Measurements from ENCODE around the gene PLCZ1.
"Not testable (repeated sequence)": the region's sequence is repeated elsewhere in the genome, so short reads cannot be mapped to it uniquely, and the experiment has no call there.

PLCZ1 gene

GRCh38 chr12:18737819-18738218 is at the start of gene PLCZ1, which contains the start of gene CAPZA3:
TSS of gene PLCZ1 (minus strand) at chr12:18738012. CDS start at chr12:18737371, 641 bp downstream.
TSS of gene CAPZA3 (plus strand) at chr12:18738119. CDS start at chr12:18738269, 150 bp downstream.
- H3K36me3 ChIP-seq (ENCODE audit: insufficient read depth, insufficient read length, low read length): no peaks in the 10 kb centered on the region
- H3K9me3 ChIP-seq (ENCODE audit: insufficient read depth, low read length): peaks cover 21% of the 10 kb centered on the region
- no peaks in the 10 kb centered on the region for H3K27me3 ChIP-seq (ENCODE audit: insufficient read depth, insufficient read length)
- TF ChIP-seq SUZ12 (IDR thresholded peaks at IDR 0.05; ENCODE audit: extremely low read depth, insufficient read depth, insufficient read length) (no peak), YY1 (IDR thresholded peaks at IDR 0.05; ENCODE audit: insufficient read depth, insufficient read length) (no peak)
- H3K4me3 ChIP-seq (ENCODE audit: insufficient read length, low read depth): no peak within 1 kb of the TSS
- no peak for DNase-seq (ENCODE audit: low read depth, low spot score)
- H3K9ac ChIP-seq (ENCODE audit: insufficient read length, low read depth): no peak within 1 kb of the TSS
- no peaks in the 10 kb centered on the region for H3K4me1 ChIP-seq (ENCODE audit: insufficient read depth, insufficient read length)

DNA sequence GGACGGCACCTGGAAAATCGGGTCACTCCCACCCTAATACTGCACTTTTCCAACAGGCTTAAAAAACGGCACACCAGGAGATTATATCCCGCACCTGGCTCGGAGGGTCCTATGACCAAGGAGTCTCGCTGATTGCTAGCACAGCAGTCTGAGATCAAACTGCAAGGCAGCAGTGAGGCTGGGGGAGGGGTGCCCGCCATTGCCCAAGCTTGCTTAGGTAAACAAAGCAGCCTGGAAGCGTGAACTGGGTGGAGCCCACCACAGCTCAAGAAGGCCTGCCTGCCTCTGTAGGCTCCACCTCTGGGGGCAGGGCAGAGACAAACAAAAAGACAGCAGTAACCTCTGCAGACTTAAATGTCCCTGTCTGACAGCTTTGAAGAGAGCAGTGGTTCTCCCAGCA is 47.7 kb upstream of the PLCZ1 start:
- not testable (repeated sequence) for H3K27me3 ChIP-seq (ENCODE audit: insufficient read depth, insufficient read length)

GRCh38 chr12:18782827-18783226 is 45.0 kb upstream of the PLCZ1 start:
- H3K9ac ChIP-seq (ENCODE audit: insufficient read length, low read depth): no peak overlapping the region
- H3K4me3 ChIP-seq (ENCODE audit: insufficient read length, low read depth): no peak overlapping the region
- TF ChIP-seq ZNF274 (IDR thresholded peaks at IDR 0.05; ENCODE audit: low read depth, low read length): no peak
- no peak for TF ChIP-seq YY1 (IDR thresholded peaks at IDR 0.05; ENCODE audit: insufficient read depth, insufficient read length)
- TF ChIP-seq SUZ12 (IDR thresholded peaks at IDR 0.05; ENCODE audit: extremely low read depth, insufficient read depth, insufficient read length): no peak
- no peaks in the 10 kb centered on the region for H3K4me1 ChIP-seq (ENCODE audit: insufficient read depth, insufficient read length)
- peaks cover 21% of the 10 kb centered on the region for H3K9me3 ChIP-seq (ENCODE audit: insufficient read depth, low read length)
- no peak for DNase-seq (ENCODE audit: low read depth, low spot score)
- no peaks in the 10 kb centered on the region for H3K36me3 ChIP-seq (ENCODE audit: insufficient read depth, insufficient read length, low read length)
- H3K27me3 ChIP-seq (ENCODE audit: insufficient read depth, insufficient read length): no peaks in the 10 kb centered on the region

More for the DNA sequence above, 47.7 kb upstream of the PLCZ1 start:
- H3K9ac ChIP-seq (ENCODE audit: insufficient read length, low read depth); H3K4me1 ChIP-seq (ENCODE audit: insufficient read depth, insufficient read length); H3K36me3 ChIP-seq (ENCODE audit: insufficient read depth, insufficient read length, low read length); DNase-seq (ENCODE audit: low read depth, low spot score); H3K4me3 ChIP-seq (ENCODE audit: insufficient read length, low read depth): not testable (repeated sequence)
- peaks cover 21% of the 10 kb centered on the region for H3K9me3 ChIP-seq (ENCODE audit: insufficient read depth, low read length)

DNA sequence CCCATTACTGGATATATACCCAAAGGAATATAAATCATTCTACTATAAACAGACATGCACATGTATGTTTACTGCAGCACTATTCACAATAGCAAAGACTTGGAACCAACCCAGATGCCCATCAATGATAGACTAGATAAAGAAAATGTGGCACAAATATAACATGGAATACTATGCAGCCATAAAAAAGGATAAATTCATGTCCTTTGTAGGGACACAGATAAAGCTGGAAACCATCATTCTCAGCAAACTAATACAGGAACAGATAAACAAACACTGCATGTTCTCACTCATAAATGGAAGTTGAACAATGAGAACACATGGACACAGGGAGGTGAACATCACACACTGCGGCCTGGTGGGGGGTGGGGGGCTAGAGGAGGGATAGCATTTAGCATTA is 28.7 kb upstream of the PLCZ1 start:
- H3K9ac ChIP-seq (ENCODE audit: insufficient read length, low read depth); H3K36me3 ChIP-seq (ENCODE audit: insufficient read depth, insufficient read length, low read length); H3K4me1 ChIP-seq (ENCODE audit: insufficient read depth, insufficient read length); H3K4me3 ChIP-seq (ENCODE audit: insufficient read length, low read depth); H3K9me3 ChIP-seq (ENCODE audit: insufficient read depth, low read length); DNase-seq (ENCODE audit: low read depth, low spot score); H3K27me3 ChIP-seq (ENCODE audit: insufficient read depth, insufficient read length): not testable (repeated sequence)

DNA sequence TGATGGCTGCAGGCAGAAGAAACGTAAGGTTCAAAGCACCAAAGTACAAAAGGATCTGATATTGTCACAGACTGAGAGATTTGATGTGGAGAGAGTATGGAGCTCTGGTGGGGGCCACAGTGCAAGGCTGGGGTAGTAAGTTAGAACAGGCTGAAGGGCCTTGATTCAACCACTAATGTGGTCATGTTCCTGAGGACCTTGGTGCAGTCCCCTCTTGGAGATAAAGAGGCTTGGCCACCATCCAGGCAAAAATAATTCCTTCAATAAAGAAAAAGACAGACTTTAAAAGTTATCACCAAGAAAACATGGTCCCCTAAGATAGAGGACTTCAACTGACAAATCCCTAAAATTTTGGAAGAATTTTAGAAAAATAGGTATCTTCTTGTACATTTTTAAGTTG is 17.5 kb upstream of the PLCZ1 start:
- Histone ChIP-seq H3K4me1 (ENCODE audit: insufficient read depth, insufficient read length) (peaks cover 10% of the 10 kb centered on the region), H3K9me3 (ENCODE audit: insufficient read depth, low read length) (no peaks in the 10 kb centered on the region), H3K36me3 (ENCODE audit: insufficient read depth, insufficient read length, low read length) (no peaks in the 10 kb centered on the region), H3K4me3 (ENCODE audit: insufficient read length, low read depth) (no peak overlapping the region), H3K9ac (ENCODE audit: insufficient read length, low read depth) (no peak overlapping the region), H3K27me3 (ENCODE audit: insufficient read depth, insufficient read length) (no peaks in the 10 kb centered on the region)
- no peak for DNase-seq (ENCODE audit: low read depth, low spot score)
- TF ChIP-seq YY1 (IDR thresholded peaks at IDR 0.05; ENCODE audit: insufficient read depth, insufficient read length) (no peak), ZNF274 (IDR thresholded peaks at IDR 0.05; ENCODE audit: low read depth, low read length) (no peak), SUZ12 (IDR thresholded peaks at IDR 0.05; ENCODE audit: extremely low read depth, insufficient read depth, insufficient read length) (no peak)

DNA sequence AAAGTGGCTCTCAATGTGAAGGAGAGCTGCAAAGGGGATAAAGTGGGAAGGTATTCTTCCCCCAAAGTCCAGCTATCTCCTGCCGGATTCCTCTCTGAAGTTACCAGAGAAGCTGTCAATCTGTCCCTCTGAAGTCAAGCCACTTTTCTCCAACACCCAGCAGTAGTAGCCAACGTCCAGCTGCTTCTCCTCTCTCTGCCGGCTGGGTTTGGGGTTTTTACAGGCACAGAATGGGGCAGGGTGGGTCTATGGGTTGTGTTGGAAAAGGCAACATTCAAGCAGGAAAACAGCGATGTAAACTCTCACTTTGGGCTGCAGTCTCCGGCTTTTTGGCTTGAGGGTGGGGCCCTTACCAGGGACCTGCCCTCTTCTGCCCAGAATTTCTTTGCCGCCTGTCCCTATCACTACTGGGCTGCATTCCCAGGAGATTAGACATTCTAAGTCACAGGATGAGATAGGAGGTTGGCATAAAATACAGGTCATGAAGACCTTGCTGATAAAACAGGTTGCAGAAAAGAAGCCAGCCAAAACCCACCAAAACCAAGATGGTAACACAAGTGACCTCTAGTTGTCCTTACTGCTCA is 16.4 kb upstream of the PLCZ1 start:
- peaks cover 10% of the 10 kb centered on the region for H3K4me1 ChIP-seq (ENCODE audit: insufficient read depth, insufficient read length)

DNA sequence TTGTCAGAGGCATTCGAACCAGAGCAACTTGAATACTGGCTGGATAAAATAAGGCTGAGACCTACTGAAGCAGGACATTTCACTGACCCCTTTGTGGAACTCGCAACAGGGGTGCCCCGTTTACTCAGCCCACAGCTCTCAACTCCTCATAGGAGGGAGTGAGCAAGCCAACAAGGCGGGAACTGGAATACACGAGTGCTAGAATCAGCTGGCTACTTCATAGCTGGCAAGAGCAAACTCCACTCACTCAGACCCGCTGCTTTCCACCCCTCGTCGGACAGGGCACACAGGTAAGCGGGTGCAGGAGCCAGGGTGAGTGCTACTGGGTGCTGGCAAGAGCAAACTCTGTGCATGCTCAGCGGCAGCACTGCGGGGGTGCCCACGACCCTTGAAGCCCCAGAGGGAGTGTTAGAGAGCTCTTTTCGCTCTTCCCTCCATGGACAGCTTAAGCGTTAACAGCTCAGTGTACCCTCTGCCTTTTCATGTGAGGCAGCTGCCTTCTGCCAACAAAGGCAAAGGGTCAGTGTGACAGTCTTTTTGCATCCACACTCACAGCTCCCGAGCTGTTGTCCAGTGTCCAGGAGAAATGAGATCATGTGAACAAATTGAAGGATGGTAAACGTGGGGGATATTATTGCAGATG is 15.8 kb upstream of the PLCZ1 start:
- H3K9me3 ChIP-seq (ENCODE audit: insufficient read depth, low read length): no peaks in the 10 kb centered on the region
- H3K36me3 ChIP-seq (ENCODE audit: insufficient read depth, insufficient read length, low read length): no peaks in the 10 kb centered on the region
- peak overlapping the region; percentile 53 for H3K9ac ChIP-seq (ENCODE audit: insufficient read length, low read depth)
- TF ChIP-seq SUZ12 (IDR thresholded peaks at IDR 0.05; ENCODE audit: extremely low read depth, insufficient read depth, insufficient read length): no peak
- no peak for TF ChIP-seq ZNF274 (IDR thresholded peaks at IDR 0.05; ENCODE audit: low read depth, low read length)
- TF ChIP-seq YY1 (IDR thresholded peaks at IDR 0.05; ENCODE audit: insufficient read depth, insufficient read length): no peak
- H3K27me3 ChIP-seq (ENCODE audit: insufficient read depth, insufficient read length): no peaks in the 10 kb centered on the region
- peak; percentile 48 for DNase-seq (ENCODE audit: low read depth, low spot score)
- H3K4me1 ChIP-seq (ENCODE audit: insufficient read depth, insufficient read length): peaks cover 10% of the 10 kb centered on the region
- H3K4me3 ChIP-seq (ENCODE audit: insufficient read length, low read depth): no peak overlapping the region

More for the DNA sequence above, 16.4 kb upstream of the PLCZ1 start:
- Histone ChIP-seq H3K4me3 (ENCODE audit: insufficient read length, low read depth) (no peak overlapping the region), H3K9me3 (ENCODE audit: insufficient read depth, low read length) (no peaks in the 10 kb centered on the region), H3K36me3 (ENCODE audit: insufficient read depth, insufficient read length, low read length) (no peaks in the 10 kb centered on the region), H3K9ac (ENCODE audit: insufficient read length, low read depth) (peak overlapping the region; percentile 53), H3K27me3 (ENCODE audit: insufficient read depth, insufficient read length) (no peaks in the 10 kb centered on the region)
- no peak for DNase-seq (ENCODE audit: low read depth, low spot score)
- TF ChIP-seq YY1 (IDR thresholded peaks at IDR 0.05; ENCODE audit: insufficient read depth, insufficient read length): no peak

DNA sequence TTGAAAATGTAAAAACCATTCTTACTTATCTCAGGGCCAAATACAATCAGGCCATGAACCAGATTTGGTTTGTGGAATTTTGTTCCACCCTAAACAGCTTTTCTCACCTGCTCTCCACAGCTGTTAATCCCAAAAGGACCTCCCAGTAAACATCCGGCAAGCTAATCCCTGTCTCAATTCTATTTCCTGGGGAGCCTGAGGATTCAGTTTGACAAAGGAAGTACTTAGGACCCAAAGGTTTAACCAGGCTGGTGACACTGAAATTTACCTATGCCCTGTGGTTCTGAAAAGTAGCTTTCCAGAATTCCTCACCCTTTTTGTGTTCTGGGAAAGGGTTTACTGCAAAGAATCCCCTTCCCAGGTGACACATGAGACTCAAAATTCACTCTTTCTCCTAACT is 15.1 kb upstream of the PLCZ1 start:
- peak; percentile 99 for DNase-seq (ENCODE audit: low read depth, low spot score)
- no peak overlapping the region for H3K4me3 ChIP-seq (ENCODE audit: insufficient read length, low read depth)
- H3K9ac ChIP-seq (ENCODE audit: insufficient read length, low read depth): no peak overlapping the region
- H3K9me3 ChIP-seq (ENCODE audit: insufficient read depth, low read length): no peaks in the 10 kb centered on the region
- no peaks in the 10 kb centered on the region for H3K27me3 ChIP-seq (ENCODE audit: insufficient read depth, insufficient read length)
- no peaks in the 10 kb centered on the region for H3K36me3 ChIP-seq (ENCODE audit: insufficient read depth, insufficient read length, low read length)
- TF ChIP-seq SUZ12 (IDR thresholded peaks at IDR 0.05; ENCODE audit: extremely low read depth, insufficient read depth, insufficient read length) (no peak), ZNF274 (IDR thresholded peaks at IDR 0.05; ENCODE audit: low read depth, low read length) (no peak), YY1 (IDR thresholded peaks at IDR 0.05; ENCODE audit: insufficient read depth, insufficient read length) (no peak)
- peaks cover 11% of the 10 kb centered on the region for H3K4me1 ChIP-seq (ENCODE audit: insufficient read depth, insufficient read length)

All from NT2/D1 (cell line).